ENCODE measurements around the gene MAS1L. TPM values are rescaled to one million over a fixed set of nuclear protein-coding genes. Genes with fewer than 3 reads are reported as not detected.
"Not testable (repeated sequence)": the region's sequence is repeated elsewhere in the genome, so short reads cannot be mapped to it uniquely, and the experiment has no call there.

Gene MAS1L
- total RNA-seq, 6 donors from 2014 or later: 0.54 to 1.8 TPM; not detected in 4

DNA sequence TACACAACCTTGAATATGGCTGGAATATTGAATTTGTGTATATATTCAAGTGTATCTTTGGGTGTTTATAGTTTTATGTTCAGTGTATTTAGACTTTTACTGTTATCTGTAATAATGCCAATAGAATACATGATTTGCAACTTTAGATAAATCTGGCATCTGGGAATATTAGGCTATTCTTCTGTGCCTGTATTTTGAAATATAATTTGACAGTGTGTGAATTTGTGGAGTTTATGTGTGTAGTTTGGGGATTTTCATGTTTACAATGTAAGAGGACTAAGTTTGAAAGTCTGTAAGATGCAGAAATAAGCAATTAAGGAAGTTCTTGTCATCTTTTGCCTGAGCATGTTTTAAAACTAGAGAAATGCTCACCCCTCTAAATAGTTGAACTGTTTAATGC is 48.8 kb downstream of the MAS1L start, which contains the start of gene OR10C1:
OR10C1 (plus strand) TSS at position 301 of the 400 bp plus-strand sequence. CDS start 710 bp downstream, outside the sequence.
- H3K27me3 ChIP-seq: no peaks in the 10 kb centered on the region
- no peak for DNase-seq
- no peak within 1 kb of the TSS for H3K4me3 ChIP-seq
- TF ChIP-seq POLR2A (IDR thresholded peaks at IDR 0.05) (no peak), EP300 (IDR thresholded peaks at IDR 0.05) (no peak), POLR2AphosphoS5 (IDR thresholded peaks at IDR 0.05) (no peak)
- no peaks in the 10 kb centered on the region for H3K4me1 ChIP-seq
- no peaks in the 10 kb centered on the region for H3K36me3 ChIP-seq
- H3K27ac ChIP-seq: no peak within 1 kb of the TSS
- no peak for ATAC-seq (ENCODE audit: low FRiP score in 2 of 2)
- no peaks in the 10 kb centered on the region for H3K9me3 ChIP-seq

DNA sequence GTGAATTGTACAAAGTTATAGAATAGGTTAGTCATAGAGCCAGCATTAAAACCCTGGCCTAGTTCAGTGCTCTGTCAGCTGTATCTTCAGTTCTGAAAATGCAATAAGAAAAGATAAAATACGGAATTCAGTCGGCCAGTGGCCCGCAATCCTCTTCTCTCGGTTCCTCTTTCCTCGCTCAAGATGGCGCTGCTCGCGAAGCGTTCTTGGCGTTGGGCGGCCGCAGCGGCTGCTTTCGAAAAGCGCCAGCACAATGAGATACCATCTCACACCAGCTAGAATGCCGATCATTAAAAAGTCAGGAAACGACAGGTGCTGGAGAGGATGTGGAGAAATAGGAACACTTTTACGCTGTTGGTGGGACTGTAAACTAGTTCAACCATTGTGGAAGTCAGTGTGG is 51.0 kb downstream of the MAS1L start:
- ATAC-seq (ENCODE audit: low FRiP score in 2 of 2); H3K36me3 ChIP-seq; H3K9me3 ChIP-seq; H3K27me3 ChIP-seq; H3K27ac ChIP-seq; H3K4me1 ChIP-seq; H3K4me3 ChIP-seq: not testable (repeated sequence)
- peak in 1 of 2 donors; percentile 60 for DNase-seq
- WGBS, 2 donors: 60 to 69% methylated on average over 18 of the region's 18 CpGs

Other genes starting within 250 kb of the MAS1L start
- gene OR14J1, start 186.3 kb downstream of the MAS1L start, total RNA-seq: not detected
- gene OR5V1, start 119.1 kb downstream of the MAS1L start, total RNA-seq: not detected
- gene OR12D3, start 112.7 kb downstream of the MAS1L start, total RNA-seq: not detected
- not detected for gene OR12D2, start 92.3 kb downstream of the MAS1L start, total RNA-seq
- gene OR12D1, start 73.0 kb downstream of the MAS1L start, total RNA-seq: not detected
- not detected for gene OR10C1, start 48.6 kb downstream of the MAS1L start, total RNA-seq
- gene OR11A1, start 30.9 kb downstream of the MAS1L start, total RNA-seq: not detected
- not detected for gene OR2H1, start 30.8 kb downstream of the MAS1L start, total RNA-seq
- 1 to 10 TPM in 2 of 6 donors, under 1 TPM in 2, not detected in 2; 0.76 to 3.6 (median 1.6) TPM for gene UBD, start 71.8 kb upstream of the MAS1L start, total RNA-seq
- gene OR2H2, start 97.2 kb upstream of the MAS1L start, total RNA-seq: not detected
- gene GABBR1, start 145.2 kb upstream of the MAS1L start, total RNA-seq: 100 to 1,000 TPM in 1 of 6 donors, 10 to 100 TPM in 5; 13.2 to 171 (median 34.8) TPM
- gene MOG, start 169.1 kb upstream of the MAS1L start, total RNA-seq: not detected
- 1 to 10 TPM in 1 of 6 donors, under 1 TPM in 1, not detected in 4; 0.30 to 2.1 TPM for gene ZFP57, start 193.2 kb upstream of the MAS1L start, total RNA-seq
- gene HLA-F, start 235.5 kb upstream of the MAS1L start, total RNA-seq: 100 to 1,000 TPM; 163 to 418 (median 191) TPM

Data from upper lobe of left lung (tissue), 6 donors.